HepG2 (cell line): Measurements from ENCODE around the gene CLASP1.

Experiments
- BRCA1 ChIP-seq: sonication (generic); formaldehyde crosslinking; IDR thresholded peaks from 2 replicates; pipeline ENCODE4 v1.4.0; 2020; ENCODE audit warnings: missing genetic modification reagents
- CTCF ChIP-seq: sonication (generic); formaldehyde crosslinking; IDR thresholded peaks from 2 replicates; pipeline ENCODE4 v1.5.0; 2020; ENCODE audit warnings: mild to moderate bottlenecking, missing genetic modification reagents, moderate library complexity
- EP300 ChIP-seq, 3 experiments: sonication (generic) in 1 of 3; formaldehyde crosslinking in 1 of 3; IDR thresholded peaks; 2 replicates each; pipeline versions ENCODE4 v1.5.1 to v1.6.1; 2011 to 2020; ENCODE audit warnings: low read depth in 2 of 3, low read length in 2 of 3, borderline replicate concordance in 1 of 3, improper control_type of control experiment in 1 of 3, mild to moderate bottlenecking in 1 of 3, missing genetic modification reagents in 1 of 3, moderate library complexity in 1 of 3
- FIP1L1 ChIP-seq: fragments of 200-400 bp; formaldehyde crosslinking; IDR thresholded peaks from 2 replicates; pipeline ENCODE4 v1.6.1; 2018; ENCODE audit warnings: low read depth, mild to moderate bottlenecking, low read length, moderate library complexity, borderline replicate concordance; ENCODE audit not compliant: insufficient read depth
- GTF3A ChIP-seq: sonication (generic); formaldehyde crosslinking; conservative IDR thresholded peaks from 2 replicates; pipeline ENCODE4 v1.4.0; 2020; ENCODE audit warnings: mild to moderate bottlenecking, missing genetic modification reagents
- HDAC1 ChIP-seq: sonication (generic); formaldehyde crosslinking; IDR thresholded peaks from 2 replicates; pipeline ENCODE4 v1.5.1; 2020; ENCODE audit warnings: mild to moderate bottlenecking, missing genetic modification reagents
- MAX ChIP-seq: IDR thresholded peaks from 2 replicates; pipeline ENCODE4 v1.6.1; 2012; ENCODE audit warnings: inconsistent platforms
- NFE2 ChIP-seq: sonication (generic); formaldehyde crosslinking; IDR thresholded peaks from 2 replicates; pipeline ENCODE4 v1.4.0; 2020; ENCODE audit warnings: missing genetic modification reagents
- PHB2 ChIP-seq: fragments of 450-650 bp; IDR thresholded peaks from 2 replicates; pipeline ENCODE4 v1.6.1; 2018; ENCODE audit not compliant: partially characterized antibody
- POLR2AphosphoS5 ChIP-seq: IDR thresholded peaks from 2 replicates; pipeline ENCODE4 v1.6.1; 2012; ENCODE audit warnings: low read depth, low read length
- SMC3 ChIP-seq: IDR thresholded peaks from 2 replicates; pipeline ENCODE4 v1.6.1; 2011; ENCODE audit warnings: low read length, improper control_type of control experiment
- ZNF180 ChIP-seq: sonication (generic); formaldehyde crosslinking; IDR thresholded peaks from 2 replicates; pipeline ENCODE4 v1.4.0; 2020; ENCODE audit warnings: low read depth, missing genetic modification reagents, borderline replicate concordance
- ZNF382 ChIP-seq: sonication (generic); formaldehyde crosslinking; IDR thresholded peaks from 2 replicates; pipeline ENCODE4 v1.5.0; 2020; ENCODE audit warnings: missing genetic modification reagents, mild to moderate bottlenecking, borderline replicate concordance
- ZNF564 ChIP-seq: sonication (generic); formaldehyde crosslinking; IDR thresholded peaks from 2 replicates; pipeline ENCODE4 v1.8.1; 2023; ENCODE audit warnings: mild to moderate bottlenecking, missing genetic modification reagents

GRCh38 chr2:121294881-121295840 is 354.1 kb downstream of the CLASP1 start:
- TF ChIP-seq ZNF180 (CRISPR knock-in tag) = no peak
- TF ChIP-seq CTCF = no peak
- no peak for TF ChIP-seq PHB2
- TF ChIP-seq MAX = no peak
- no peak for TF ChIP-seq HDAC1
- no peak for TF ChIP-seq ZNF564 (CRISPR knock-in tag)
- TF ChIP-seq POLR2AphosphoS5 = no peak
- TF ChIP-seq ZNF382 = no peak
- no peak for TF ChIP-seq EP300 (IDR thresholded peaks at IDR 0.05; ENCODE audit: low read depth in 2 of 2, low read length in 2 of 2)
- no peak for TF ChIP-seq EP300 (CRISPR knock-in tag; IDR thresholded peaks at IDR 0.05; ENCODE audit: borderline replicate concordance)
- TF ChIP-seq BRCA1 = no peak
- no peak for TF ChIP-seq SMC3
- no peak for TF ChIP-seq FIP1L1
- no peak for TF ChIP-seq GTF3A (CRISPR knock-in tag)
- TF ChIP-seq NFE2 (CRISPR knock-in tag) = no peak
